Activated CD4-positive, alpha-beta T cell treated with anti-CD3 and anti-CD28 coated beads, Interleukin-2, amount 50 U/mL, for 16 hours (primary cell): Measurements from ENCODE around the gene NEUROD1.

Experiments
- DNase-seq: peaks from one replicate; pipeline ENCODE4 v3.0.0-alpha.2; 2020

The NEUROD1 gene

GRCh38 chr2:181632733-181633401 is 47.5 kb downstream of the NEUROD1 start:
- DNase-seq, result no peak

GRCh38 chr2:181628590-181629585 is 51.4 kb downstream of the NEUROD1 start:
- no peak for DNase-seq

GRCh38 chr2:181627545-181627944 is 52.8 kb downstream of the NEUROD1 start:
- no peak for DNase-seq

GRCh38 chr2:181626671-181627070 is 53.6 kb downstream of the NEUROD1 start:
- DNase-seq, result no peak
